Vagina (tissue), 2 donors: Measurements from ENCODE around the gene SEC24D. TPM values are rescaled to one million over a fixed set of nuclear protein-coding genes. Genes with fewer than 3 reads are reported as not detected.

Source experiments
- DNase-seq, 2 donors: peaks; one replicate each; pipeline ENCODE4 v3.0.0-alpha.2; 2017; ENCODE audit errors: extremely low spot score in 2 of 2
- H3K27ac ChIP-seq: fragments of 200-600 bp; sonication (generic); one replicate; pipeline ENCODE4 v1.5.1; 2019
- H3K27me3 ChIP-seq: fragments of 200-600 bp; sonication (generic); one replicate; pipeline ENCODE4 v1.5.1; 2019
- H3K36me3 ChIP-seq, 2 donors: fragments of 200-600 bp; sonication (generic); one replicate each; pipeline ENCODE4 v1.5.1; 2017 to 2019
- H3K4me1 ChIP-seq: fragments of 200-600 bp; sonication (generic); one replicate; pipeline ENCODE4 v1.5.1; 2019
- H3K4me3 ChIP-seq, 2 donors: fragments of 200-600 bp; sonication (generic); 1 replicate in 1 of 2; 2 replicates in 1 of 2; pipeline ENCODE4 v1.5.1; 2016 to 2019
- H3K9me3 ChIP-seq: fragments of 200-600 bp; sonication (generic); one replicate; pipeline ENCODE4 v1.5.1; 2019
- POLR2A ChIP-seq, 2 donors: fragments of 450-650 bp; IDR thresholded peaks; one replicate each; pipeline ENCODE4 v1.6.1; 2017; ENCODE audit warnings: antibody characterized with exemption in 2 of 2, mild to moderate bottlenecking in 2 of 2, moderate library complexity in 2 of 2
- POLR2AphosphoS5 ChIP-seq, 2 donors: sonication (generic); formaldehyde crosslinking; IDR thresholded peaks; one replicate each; pipeline ENCODE4 v1.9.0; 2017; ENCODE audit warnings: antibody characterized with exemption in 2 of 2, mild to moderate bottlenecking in 2 of 2, low read depth in 1 of 2; ENCODE audit not compliant: insufficient read depth in 1 of 2
- intact Hi-C: fragments of 100-400 bp; cut with DNase I; formaldehyde crosslinking; loops from one replicate; pipeline ENCODE4 v1.15.1; 2023
- total RNA-seq: library from RNA; depleted of rRNA; stranded (reverse); fragments of >200 nt; gene quantifications from one replicate; pipeline ENCODE4 v1.2.3, GENCODE V29; 2016
- TF ChIP-seq, protein P1 (sequence below), 3 experiments: fragments of 450-650 bp in 2 of 3; fragments of 200-600 bp in 1 of 3; sonication (generic) in 1 of 3; IDR thresholded peaks; one replicate each; pipeline ENCODE4 v1.5.1; 2017 to 2019; ENCODE audit warnings: antibody characterized with exemption in 3 of 3, mild to moderate bottlenecking in 2 of 3, moderate library complexity in 2 of 3

SEC24D gene
- total RNA-seq, 1 donor from 2014 or later = 24.1 TPM

DNA sequence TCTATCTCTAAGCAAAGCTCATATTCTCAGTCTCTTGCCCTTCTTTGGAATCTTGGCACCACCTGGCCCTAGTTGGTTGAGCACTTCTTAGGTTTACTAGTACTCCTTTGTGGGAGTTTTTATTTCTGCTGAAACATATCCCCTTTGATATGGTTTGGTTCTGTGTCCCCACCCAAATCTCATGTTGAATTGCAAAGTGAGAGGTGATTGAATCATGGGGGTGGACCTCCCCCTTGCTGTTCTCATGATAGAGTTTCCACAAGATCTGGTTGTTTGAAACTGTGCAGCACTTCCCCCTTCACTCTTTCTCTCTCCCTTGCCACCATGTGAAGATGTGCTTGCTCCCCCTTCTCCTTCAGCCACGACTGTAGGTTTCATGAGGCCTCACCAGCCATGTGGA lies 30.5 kb upstream of the SEC24D start:
- Histone ChIP-seq H3K4me1 (peaks cover 7% of the 10 kb centered on the region), H3K27ac (no peak overlapping the region), H3K27me3 (no peaks in the 10 kb centered on the region), H3K4me3 (no peak overlapping the region), H3K9me3 (no peaks in the 10 kb centered on the region), H3K36me3 (no peaks in the 10 kb centered on the region)
- TF ChIP-seq, protein P1, sequence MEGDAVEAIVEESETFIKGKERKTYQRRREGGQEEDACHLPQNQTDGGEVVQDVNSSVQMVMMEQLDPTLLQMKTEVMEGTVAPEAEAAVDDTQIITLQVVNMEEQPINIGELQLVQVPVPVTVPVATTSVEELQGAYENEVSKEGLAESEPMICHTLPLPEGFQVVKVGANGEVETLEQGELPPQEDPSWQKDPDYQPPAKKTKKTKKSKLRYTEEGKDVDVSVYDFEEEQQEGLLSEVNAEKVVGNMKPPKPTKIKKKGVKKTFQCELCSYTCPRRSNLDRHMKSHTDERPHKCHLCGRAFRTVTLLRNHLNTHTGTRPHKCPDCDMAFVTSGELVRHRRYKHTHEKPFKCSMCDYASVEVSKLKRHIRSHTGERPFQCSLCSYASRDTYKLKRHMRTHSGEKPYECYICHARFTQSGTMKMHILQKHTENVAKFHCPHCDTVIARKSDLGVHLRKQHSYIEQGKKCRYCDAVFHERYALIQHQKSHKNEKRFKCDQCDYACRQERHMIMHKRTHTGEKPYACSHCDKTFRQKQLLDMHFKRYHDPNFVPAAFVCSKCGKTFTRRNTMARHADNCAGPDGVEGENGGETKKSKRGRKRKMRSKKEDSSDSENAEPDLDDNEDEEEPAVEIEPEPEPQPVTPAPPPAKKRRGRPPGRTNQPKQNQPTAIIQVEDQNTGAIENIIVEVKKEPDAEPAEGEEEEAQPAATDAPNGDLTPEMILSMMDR (IDR thresholded peaks at IDR 0.05) = no peak
- TF ChIP-seq POLR2A (IDR thresholded peaks at IDR 0.05) (no peak), POLR2AphosphoS5 (IDR thresholded peaks at IDR 0.05; ENCODE audit: insufficient read depth in 1 of 2, low read depth in 1 of 2) (no peak)
- intact Hi-C loops = no loop called here
- DNase-seq = no peak

- TF ChIP-seq POLR2A (IDR thresholded peaks at IDR 0.05) (no peak), POLR2AphosphoS5 (IDR thresholded peaks at IDR 0.05; ENCODE audit: insufficient read depth in 1 of 2, low read depth in 1 of 2) (peak in 1 of 2 donors; percentile 67)
- TF ChIP-seq, protein P1 (IDR thresholded peaks at IDR 0.05) = peak in 1 of 3 experiments; percentile 2
- Histone ChIP-seq H3K27me3 (no peaks in the 10 kb centered on the region), H3K4me1 (peaks cover 7% of the 10 kb centered on the region), H3K27ac (no peak overlapping the region), H3K36me3 (no peaks in the 10 kb centered on the region), H3K4me3 (no peak overlapping the region), H3K9me3 (no peaks in the 10 kb centered on the region)
- intact Hi-C loops = no loop called here
- no peak for DNase-seq
Observed at GRCh38 chr4:118865091-118865708, 29.3 kb upstream of the SEC24D start.

GRCh38 chr4:118858779-118859178 lies 22.9 kb upstream of the SEC24D start:
- TF ChIP-seq POLR2A (IDR thresholded peaks at IDR 0.05) (no peak), POLR2AphosphoS5 (IDR thresholded peaks at IDR 0.05; ENCODE audit: insufficient read depth in 1 of 2, low read depth in 1 of 2) (no peak)
- TF ChIP-seq, protein P1 (IDR thresholded peaks at IDR 0.05) = no peak
- Histone ChIP-seq H3K4me3 (no peak overlapping the region), H3K27me3 (no peaks in the 10 kb centered on the region), H3K27ac (no peak overlapping the region), H3K4me1 (no peaks in the 10 kb centered on the region), H3K36me3 (no peaks in the 10 kb centered on the region), H3K9me3 (no peaks in the 10 kb centered on the region)
- DNase-seq = no peak
- intact Hi-C loops = no loop called here

DNA sequence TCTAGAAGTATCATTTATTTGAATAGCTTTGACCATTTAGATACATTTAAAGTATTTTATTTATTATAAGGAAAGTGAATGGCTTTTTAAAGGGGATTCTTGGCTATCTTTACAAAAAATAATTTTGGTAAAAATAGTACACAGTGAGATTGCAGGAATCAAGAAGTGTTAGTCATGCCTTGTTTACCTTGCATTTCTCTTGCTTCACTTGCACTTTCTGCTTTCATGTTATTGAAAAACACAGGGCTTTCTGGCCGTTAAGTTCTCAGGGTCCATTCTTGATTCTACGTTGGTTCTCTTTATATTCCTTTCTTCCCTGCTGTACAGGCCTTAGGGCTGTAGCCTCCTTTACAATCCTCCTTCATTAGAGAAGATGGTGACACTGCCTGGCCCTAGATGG lies 21.8 kb upstream of the SEC24D start:
- Histone ChIP-seq H3K36me3 (no peaks in the 10 kb centered on the region), H3K4me3 (no peak overlapping the region), H3K27me3 (no peaks in the 10 kb centered on the region), H3K9me3 (no peaks in the 10 kb centered on the region), H3K4me1 (no peaks in the 10 kb centered on the region), H3K27ac (no peak overlapping the region)
- no peak for DNase-seq
- TF ChIP-seq POLR2A (IDR thresholded peaks at IDR 0.05) = no peak
- TF ChIP-seq POLR2AphosphoS5 (IDR thresholded peaks at IDR 0.05; ENCODE audit: insufficient read depth in 1 of 2, low read depth in 1 of 2) = no peak
- TF ChIP-seq, protein P1 (IDR thresholded peaks at IDR 0.05) = no peak
- intact Hi-C loops = no loop called here

DNA sequence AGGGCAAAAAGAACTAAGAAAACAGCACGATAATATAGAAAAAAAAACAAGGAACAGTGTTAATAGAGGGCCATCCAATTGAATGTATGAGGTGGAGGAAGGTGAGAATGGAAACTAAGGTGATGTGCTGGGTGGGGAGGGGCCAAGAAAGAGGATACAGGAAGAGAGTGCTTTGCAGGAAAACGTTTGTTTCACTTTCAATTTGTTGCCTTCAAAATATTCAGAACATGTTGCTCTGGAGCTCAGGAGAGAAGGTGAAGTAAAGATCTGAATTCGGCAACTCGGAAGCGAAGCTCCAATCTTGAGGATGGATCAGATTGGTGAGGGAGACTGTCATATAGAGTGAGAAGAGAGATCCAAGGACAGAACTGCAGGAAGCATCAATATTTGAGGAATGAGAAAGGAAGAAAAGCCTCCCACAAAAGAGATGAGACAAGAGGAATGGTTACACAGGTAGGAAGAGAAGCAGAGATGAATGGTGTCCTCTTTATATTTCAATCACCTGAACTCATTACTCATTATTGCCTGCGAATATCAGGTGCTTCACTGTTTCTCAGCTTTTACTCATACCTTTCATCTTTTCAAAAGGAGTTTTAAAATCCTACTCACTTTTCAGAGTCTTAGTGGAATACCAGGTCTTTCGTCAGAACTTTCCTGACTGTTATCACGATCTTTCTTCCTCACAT lies 14.7 kb upstream of the SEC24D start:
- peak overlapping the region; percentile 39 for H3K4me3 ChIP-seq
- no peaks in the 10 kb centered on the region for H3K36me3 ChIP-seq
- H3K27ac ChIP-seq = no peak overlapping the region
- no peak for TF ChIP-seq POLR2AphosphoS5 (IDR thresholded peaks at IDR 0.05; ENCODE audit: insufficient read depth in 1 of 2, low read depth in 1 of 2)
- intact Hi-C loops = no loop called here
- H3K9me3 ChIP-seq = no peaks in the 10 kb centered on the region
- no peaks in the 10 kb centered on the region for H3K27me3 ChIP-seq
- no peak for DNase-seq
- peaks cover 8% of the 10 kb centered on the region for H3K4me1 ChIP-seq
